Measurements from ENCODE around the gene KCNG4.

KCNG4 gene

DNA sequence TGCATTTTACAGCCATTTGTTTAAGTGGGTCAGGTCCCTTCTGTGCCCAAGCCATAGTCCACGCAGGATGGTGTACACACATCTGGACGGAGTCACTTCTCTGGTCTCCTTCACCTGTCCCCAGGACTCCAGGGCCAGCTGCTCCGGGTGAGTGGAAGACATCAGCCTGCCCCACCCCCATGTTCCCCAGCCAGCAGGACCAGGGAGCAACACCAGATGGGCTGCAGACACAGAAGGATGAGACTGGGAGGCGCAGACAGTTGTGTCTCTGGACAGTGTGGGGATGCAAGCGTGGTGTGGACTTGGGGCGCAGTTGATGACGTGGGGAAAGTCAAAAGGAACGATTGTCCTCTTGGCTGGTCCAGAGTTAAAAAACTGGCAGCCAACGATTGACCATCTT, 30.3 kb upstream of the KCNG4 start:
- DNase-seq (ENCODE audit: low spot score), result no peak
- in situ Hi-C loops (cut with MboI; ENCODE audit: low pct_unique_long_range_greater_than_20kb, low sequenced_read_pairs, unreplicated experiment), result no loop called here
- TF ChIP-seq, protein P1, sequence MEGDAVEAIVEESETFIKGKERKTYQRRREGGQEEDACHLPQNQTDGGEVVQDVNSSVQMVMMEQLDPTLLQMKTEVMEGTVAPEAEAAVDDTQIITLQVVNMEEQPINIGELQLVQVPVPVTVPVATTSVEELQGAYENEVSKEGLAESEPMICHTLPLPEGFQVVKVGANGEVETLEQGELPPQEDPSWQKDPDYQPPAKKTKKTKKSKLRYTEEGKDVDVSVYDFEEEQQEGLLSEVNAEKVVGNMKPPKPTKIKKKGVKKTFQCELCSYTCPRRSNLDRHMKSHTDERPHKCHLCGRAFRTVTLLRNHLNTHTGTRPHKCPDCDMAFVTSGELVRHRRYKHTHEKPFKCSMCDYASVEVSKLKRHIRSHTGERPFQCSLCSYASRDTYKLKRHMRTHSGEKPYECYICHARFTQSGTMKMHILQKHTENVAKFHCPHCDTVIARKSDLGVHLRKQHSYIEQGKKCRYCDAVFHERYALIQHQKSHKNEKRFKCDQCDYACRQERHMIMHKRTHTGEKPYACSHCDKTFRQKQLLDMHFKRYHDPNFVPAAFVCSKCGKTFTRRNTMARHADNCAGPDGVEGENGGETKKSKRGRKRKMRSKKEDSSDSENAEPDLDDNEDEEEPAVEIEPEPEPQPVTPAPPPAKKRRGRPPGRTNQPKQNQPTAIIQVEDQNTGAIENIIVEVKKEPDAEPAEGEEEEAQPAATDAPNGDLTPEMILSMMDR (IDR thresholded peaks at IDR 0.05; ENCODE audit: extremely low read depth, insufficient read depth, missing control alignments), result no peak

DNA sequence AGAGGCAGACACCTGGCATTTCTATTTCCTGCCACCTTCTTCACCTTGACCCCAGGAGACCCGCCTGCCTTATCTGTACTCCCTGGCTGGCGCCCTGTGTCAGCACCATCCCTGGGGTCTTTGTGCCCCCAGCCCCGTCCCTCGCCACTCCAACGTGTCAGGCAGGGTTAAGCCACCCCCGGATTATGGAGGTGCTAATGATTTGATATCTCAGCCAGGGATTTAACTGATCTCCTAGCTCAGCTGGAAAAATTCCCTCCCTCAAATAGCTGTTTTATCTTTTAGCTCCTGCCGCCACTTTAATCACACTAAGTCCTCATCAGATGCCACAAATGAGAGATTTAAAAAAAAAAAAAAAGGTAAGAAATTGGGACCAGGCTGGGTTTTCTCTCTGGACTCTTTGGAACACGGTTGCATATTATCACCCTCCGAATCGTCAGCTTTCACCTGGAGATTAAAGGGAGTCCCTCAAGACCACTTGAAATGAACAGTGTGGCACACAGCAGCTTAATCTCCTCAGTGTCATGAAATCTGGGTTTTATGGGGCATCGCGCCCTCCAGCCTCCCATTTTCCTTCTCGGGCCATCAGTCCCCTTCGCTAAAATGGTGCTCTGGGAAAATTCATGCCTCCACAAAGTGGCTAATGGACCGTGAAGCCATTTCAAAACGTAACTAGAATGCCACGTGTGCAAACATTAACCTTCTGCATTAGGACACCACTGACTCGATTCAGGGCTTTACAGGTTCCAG, 28.7 kb upstream of the KCNG4 start:
- in situ Hi-C loops (cut with MboI; ENCODE audit: low pct_unique_long_range_greater_than_20kb, low sequenced_read_pairs, unreplicated experiment), result no loop called here
- DNase-seq (ENCODE audit: low spot score), result no peak
- TF ChIP-seq, protein P1 (IDR thresholded peaks at IDR 0.05; ENCODE audit: extremely low read depth, insufficient read depth, missing control alignments), result no peak

DNA sequence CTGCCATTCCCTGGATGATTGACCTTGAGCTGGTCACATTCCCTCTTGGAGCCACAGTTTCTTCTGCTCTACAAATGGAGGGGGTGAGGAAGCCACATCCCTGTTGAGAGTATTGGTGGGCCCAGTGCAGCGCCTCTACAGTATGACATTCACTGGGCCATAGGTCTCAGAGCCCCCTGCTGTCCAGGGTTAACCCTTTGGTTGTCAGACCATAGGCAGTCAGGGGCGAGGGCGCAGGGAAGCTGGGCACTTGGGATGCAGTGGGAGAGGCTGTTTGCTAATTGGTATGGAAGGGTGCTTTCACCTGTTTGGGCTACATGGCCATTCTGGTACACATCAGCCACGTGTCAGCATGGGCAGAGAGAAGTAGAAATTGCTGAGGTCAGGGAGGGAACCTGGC, 27.6 kb upstream of the KCNG4 start:
- in situ Hi-C loops (cut with MboI; ENCODE audit: low pct_unique_long_range_greater_than_20kb, low sequenced_read_pairs, unreplicated experiment), result no loop called here
- TF ChIP-seq, protein P1 (IDR thresholded peaks at IDR 0.05; ENCODE audit: extremely low read depth, insufficient read depth, missing control alignments), result no peak
- no peak for DNase-seq (ENCODE audit: low spot score)

DNA sequence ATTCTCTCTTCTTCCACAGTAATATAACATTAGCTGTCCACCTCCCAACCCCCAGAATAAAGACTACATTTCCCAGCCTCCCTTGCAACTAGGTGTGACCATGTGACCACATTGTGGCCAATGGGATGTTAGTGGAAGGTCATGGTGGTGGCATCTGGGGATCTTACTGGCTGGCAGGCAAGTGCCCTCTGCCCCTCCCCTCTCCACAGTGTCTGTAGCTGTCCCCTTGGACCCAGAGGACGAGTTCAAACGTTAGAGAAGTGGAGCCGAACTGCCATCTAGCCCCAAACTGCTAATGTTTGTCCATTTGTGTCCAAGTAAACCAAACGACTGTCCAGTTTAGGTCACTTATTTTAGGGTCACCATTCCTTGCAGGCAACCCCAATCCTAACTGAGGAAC, 26.6 kb upstream of the KCNG4 start:
- TF ChIP-seq, protein P1 (IDR thresholded peaks at IDR 0.05; ENCODE audit: extremely low read depth, insufficient read depth, missing control alignments), result no peak
- peak; percentile 60 for DNase-seq (ENCODE audit: low spot score)
- in situ Hi-C loops (cut with MboI; ENCODE audit: low pct_unique_long_range_greater_than_20kb, low sequenced_read_pairs, unreplicated experiment), result no loop called here

DNA sequence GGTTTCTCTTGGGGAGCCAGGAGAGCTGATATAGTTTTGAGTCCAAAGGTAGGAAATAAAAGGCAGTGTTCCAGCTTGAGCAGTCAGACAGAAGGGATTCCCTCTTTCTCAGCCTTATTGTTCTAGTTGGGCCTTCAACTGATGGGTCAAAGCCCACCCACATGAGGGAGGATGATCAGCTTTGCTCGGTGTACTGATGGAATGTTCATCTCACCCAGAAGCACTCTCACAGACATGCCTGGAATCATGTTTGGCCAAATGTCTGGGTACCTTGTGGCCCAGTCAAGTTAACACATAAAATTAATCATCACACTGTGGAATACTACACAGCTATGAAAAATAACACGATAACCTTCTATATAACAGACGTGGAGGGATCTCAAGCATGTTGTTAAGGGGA, 23.1 kb upstream of the KCNG4 start:
- TF ChIP-seq, protein P1 (IDR thresholded peaks at IDR 0.05; ENCODE audit: extremely low read depth, insufficient read depth, missing control alignments), result no peak
- in situ Hi-C loops (cut with MboI; ENCODE audit: low pct_unique_long_range_greater_than_20kb, low sequenced_read_pairs, unreplicated experiment), result no loop called here
- DNase-seq (ENCODE audit: low spot score), result no peak

DNA sequence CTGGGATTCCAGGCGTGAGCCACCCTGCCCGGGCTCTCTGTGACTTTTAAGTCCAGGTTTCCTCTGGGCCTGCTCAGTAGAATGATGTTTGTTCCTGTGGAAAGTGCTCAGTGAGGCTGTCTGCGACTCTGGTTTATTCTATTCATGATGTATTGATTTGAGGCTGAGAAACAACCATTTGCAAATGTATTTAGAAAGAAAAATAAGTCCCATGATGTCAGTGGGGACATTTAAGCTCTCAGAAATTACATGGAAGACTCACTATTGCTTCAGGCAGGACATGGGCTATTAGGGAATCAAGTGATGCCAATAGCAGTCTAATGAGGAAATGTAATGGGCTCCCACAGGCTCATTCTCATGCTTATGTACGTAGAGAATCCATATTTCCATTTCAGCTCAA, 22.2 kb upstream of the KCNG4 start:
- in situ Hi-C loops (cut with MboI; ENCODE audit: low pct_unique_long_range_greater_than_20kb, low sequenced_read_pairs, unreplicated experiment), result no loop called here
- DNase-seq (ENCODE audit: low spot score), result no peak
- TF ChIP-seq, protein P1 (IDR thresholded peaks at IDR 0.05; ENCODE audit: extremely low read depth, insufficient read depth, missing control alignments), result no peak

Measured in GM13977 (cell line).